GM23248 (cell line): ENCODE measurements around the gene CHRD.

ENCODE experiments used
- EZH2 ChIP-seq: fragments of 200-600 bp; sonication (generic); IDR thresholded peaks from 2 replicates; pipeline ENCODE4 v1.6.1; 2018; ENCODE audit warnings: antibody characterized with exemption, mild to moderate bottlenecking; ENCODE audit not compliant: insufficient read depth, poor library complexity, severe bottlenecking
- EZH2phosphoT487 ChIP-seq: fragments of 200-600 bp; sonication (generic); IDR thresholded peaks from 2 replicates; pipeline ENCODE4 v1.6.1; 2018; ENCODE audit warnings: antibody characterized with exemption, moderate library complexity, mild to moderate bottlenecking, low read depth; ENCODE audit not compliant: insufficient read depth

- TF ChIP-seq EZH2 (no peak), EZH2phosphoT487 (no peak)
Measured at GRCh38 chr3:184346480-184347190, 33.2 kb upstream of the CHRD start.
